ENCODE data around the gene GIPC3. TPM values are rescaled to one million over a fixed set of nuclear protein-coding genes. Genes with fewer than 3 reads are reported as not detected.

GIPC3 gene
- total RNA-seq, 1 experiment from 2014 or later: not detected

DNA sequence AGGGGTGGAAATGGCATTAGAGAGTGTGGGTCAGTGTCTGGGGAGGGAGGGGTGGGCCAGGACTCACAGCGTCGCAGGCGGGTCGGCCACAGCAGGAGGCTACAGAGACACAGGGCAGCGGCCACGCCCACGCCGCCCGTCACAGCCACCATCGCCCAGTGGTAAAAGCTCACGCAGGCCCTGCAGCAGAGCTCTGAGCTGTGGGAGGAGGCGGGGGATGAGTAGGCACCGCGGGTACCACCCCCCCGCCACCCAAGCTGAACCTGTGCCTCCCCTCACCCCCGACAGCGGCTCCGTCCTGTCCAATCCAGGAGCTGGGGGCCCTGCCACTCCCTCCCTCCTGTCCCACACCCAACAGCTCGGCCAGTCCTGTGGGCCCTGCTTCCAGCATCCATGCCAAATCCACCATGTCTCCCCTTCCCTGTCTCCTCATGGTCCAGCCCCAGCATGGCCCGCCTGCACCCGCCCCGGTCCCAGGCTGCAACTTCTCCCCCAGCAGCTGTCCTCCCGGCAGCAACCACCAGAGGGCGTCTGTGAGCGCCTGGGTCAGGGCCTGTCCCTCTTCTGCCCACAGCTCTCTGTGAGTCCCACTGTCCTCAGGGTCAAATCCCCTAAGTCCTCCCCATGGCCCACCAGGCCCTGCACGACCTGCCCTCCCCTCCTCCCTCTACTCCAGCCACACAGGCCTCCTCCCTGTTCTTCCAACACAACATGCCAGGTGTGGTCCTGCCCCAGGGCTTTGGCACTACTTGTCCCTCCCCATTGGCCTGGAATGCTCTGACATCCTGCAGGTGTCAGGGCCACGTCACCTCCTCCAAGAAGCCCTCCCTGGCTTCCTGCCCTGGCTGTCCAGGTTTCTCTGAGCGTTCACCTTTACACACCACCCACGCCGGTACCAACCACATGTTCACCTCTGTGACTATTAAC, 40.3 kb upstream of the GIPC3 start:
- no peaks in the 10 kb centered on the region for H3K27me3 Mint-ChIP-seq (ENCODE audit: insufficient read depth, unreplicated experiment)
- CTCF ChIA-PET: interaction anchor here (0.5 to 3.0 kb wide), 11 partner anchors 8 to 218 kb away, joined by 3 to 22 read pairs (median 3); partner anchors contain the start of genes MFSD12 and TJP3
- peak overlapping the region; percentile 85 for H3K27ac Mint-ChIP-seq (ENCODE audit: low read depth, unreplicated experiment)
- H3K4me3 Mint-ChIP-seq (ENCODE audit: unreplicated experiment): no peak overlapping the region
- no peaks in the 10 kb centered on the region for H3K9me3 Mint-ChIP-seq (ENCODE audit: unreplicated experiment)
- POLR2A ChIA-PET: interaction anchor here (0.6 to 2.1 kb wide), 2 partner anchors 12 to 33 kb away, joined by 3 to 15 read pairs; partner anchors contain the start of gene MFSD12
- DNase-seq (ENCODE audit: unreplicated experiment): peak; percentile 77
- no TSS peak for BruUV-seq (replicated peaks)
- intact Hi-C loops (cut with micrococcal nuclease): loop anchor here (1.0 kb wide), 1 partner anchor 73 kb away; no protein-coding TSS in a partner anchor
- peaks cover 11% of the 10 kb centered on the region for H3K4me1 Mint-ChIP-seq (ENCODE audit: insufficient read depth, unreplicated experiment)
- peaks cover 41% of the 10 kb centered on the region for H3K36me3 Mint-ChIP-seq (ENCODE audit: insufficient read depth, unreplicated experiment)
- TF ChIP-seq, protein P1, sequence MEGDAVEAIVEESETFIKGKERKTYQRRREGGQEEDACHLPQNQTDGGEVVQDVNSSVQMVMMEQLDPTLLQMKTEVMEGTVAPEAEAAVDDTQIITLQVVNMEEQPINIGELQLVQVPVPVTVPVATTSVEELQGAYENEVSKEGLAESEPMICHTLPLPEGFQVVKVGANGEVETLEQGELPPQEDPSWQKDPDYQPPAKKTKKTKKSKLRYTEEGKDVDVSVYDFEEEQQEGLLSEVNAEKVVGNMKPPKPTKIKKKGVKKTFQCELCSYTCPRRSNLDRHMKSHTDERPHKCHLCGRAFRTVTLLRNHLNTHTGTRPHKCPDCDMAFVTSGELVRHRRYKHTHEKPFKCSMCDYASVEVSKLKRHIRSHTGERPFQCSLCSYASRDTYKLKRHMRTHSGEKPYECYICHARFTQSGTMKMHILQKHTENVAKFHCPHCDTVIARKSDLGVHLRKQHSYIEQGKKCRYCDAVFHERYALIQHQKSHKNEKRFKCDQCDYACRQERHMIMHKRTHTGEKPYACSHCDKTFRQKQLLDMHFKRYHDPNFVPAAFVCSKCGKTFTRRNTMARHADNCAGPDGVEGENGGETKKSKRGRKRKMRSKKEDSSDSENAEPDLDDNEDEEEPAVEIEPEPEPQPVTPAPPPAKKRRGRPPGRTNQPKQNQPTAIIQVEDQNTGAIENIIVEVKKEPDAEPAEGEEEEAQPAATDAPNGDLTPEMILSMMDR (IDR thresholded peaks at IDR 0.05; ENCODE audit: unreplicated experiment): peak; percentile 97

DNA sequence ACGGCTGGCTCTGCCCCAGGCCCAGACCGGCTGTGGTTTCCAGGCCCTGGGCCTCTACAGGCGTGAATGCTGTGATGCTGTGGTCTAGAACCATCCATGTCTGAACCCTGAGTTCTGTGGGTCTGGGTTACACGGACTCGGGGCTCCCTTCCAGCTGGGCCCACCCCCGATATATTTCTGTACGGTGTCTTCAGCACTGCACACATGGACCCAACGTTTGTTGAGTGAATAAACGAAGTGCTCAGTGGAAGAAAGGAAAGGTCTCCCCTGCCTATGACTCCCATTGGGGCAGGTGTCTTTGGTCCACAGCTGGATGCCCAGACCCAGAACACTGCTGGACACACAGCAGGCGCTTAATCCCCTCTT, 39.6 kb upstream of the GIPC3 start:
- no TSS peak for BruUV-seq (replicated peaks)
- peaks cover 41% of the 10 kb centered on the region for H3K36me3 Mint-ChIP-seq (ENCODE audit: insufficient read depth, unreplicated experiment)

DNA sequence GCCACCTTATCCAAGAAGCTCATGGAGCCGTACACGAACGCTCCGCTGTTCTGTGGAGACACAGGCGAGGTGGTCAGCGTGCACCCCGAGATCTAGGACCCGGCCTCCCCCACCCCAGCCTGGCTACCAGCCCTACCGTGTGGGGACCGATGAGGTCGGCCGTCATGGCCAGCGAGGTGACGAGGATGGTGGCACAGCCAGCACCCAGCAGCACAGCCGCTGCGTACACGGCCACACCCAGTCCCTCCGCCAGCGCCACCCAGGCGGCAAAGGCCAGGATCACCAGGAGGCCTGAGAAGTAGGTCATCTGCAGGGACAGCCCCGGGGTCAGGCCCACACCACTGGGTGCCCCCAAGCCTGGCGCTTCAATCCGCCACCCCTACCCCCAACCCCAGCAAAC, 39.2 kb upstream of the GIPC3 start:
- intact Hi-C loops (cut with micrococcal nuclease): no loop called here
- Mint-ChIP-seq H3K36me3 (ENCODE audit: insufficient read depth, unreplicated experiment) (peaks cover 41% of the 10 kb centered on the region), H3K9me3 (ENCODE audit: unreplicated experiment) (no peaks in the 10 kb centered on the region), H3K27me3 (ENCODE audit: insufficient read depth, unreplicated experiment) (no peaks in the 10 kb centered on the region), H3K27ac (ENCODE audit: low read depth, unreplicated experiment) (no peak overlapping the region), H3K4me1 (ENCODE audit: insufficient read depth, unreplicated experiment) (peaks cover 11% of the 10 kb centered on the region), H3K4me3 (ENCODE audit: unreplicated experiment) (no peak overlapping the region)
- BruUV-seq (replicated peaks): no TSS peak
- ChIA-PET CTCF (interaction anchor here (0.6 to 3.0 kb wide), 10 partner anchors 8 to 407 kb away, joined by 3 to 22 read pairs (median 4); partner anchors contain the start of gene MFSD12), POLR2A (interaction anchor here (0.6 to 2.1 kb wide), 2 partner anchors 8 to 11 kb away, joined by 3 to 15 read pairs; partner anchors contain the start of gene MFSD12)
- no peak for DNase-seq (ENCODE audit: unreplicated experiment)
- TF ChIP-seq, protein P1 (IDR thresholded peaks at IDR 0.05; ENCODE audit: unreplicated experiment): no peak

More for the DNA sequence above, 39.6 kb upstream of the GIPC3 start:
- Mint-ChIP-seq H3K9me3 (ENCODE audit: unreplicated experiment) (no peaks in the 10 kb centered on the region), H3K27me3 (ENCODE audit: insufficient read depth, unreplicated experiment) (no peaks in the 10 kb centered on the region), H3K27ac (ENCODE audit: low read depth, unreplicated experiment) (peak overlapping the region; percentile 85), H3K4me3 (ENCODE audit: unreplicated experiment) (no peak overlapping the region), H3K4me1 (ENCODE audit: insufficient read depth, unreplicated experiment) (peaks cover 11% of the 10 kb centered on the region)
- POLR2A ChIA-PET: interaction anchor here (0.6 to 2.1 kb wide), 3 partner anchors 8 to 32 kb away, joined by 3 to 15 read pairs (median 3); partner anchors contain the start of gene MFSD12
- TF ChIP-seq, protein P1 (IDR thresholded peaks at IDR 0.05; ENCODE audit: unreplicated experiment): no peak
- CTCF ChIA-PET: interaction anchor here (0.6 to 3.0 kb wide), 11 partner anchors 9 to 219 kb away, joined by 3 to 22 read pairs (median 4); partner anchors contain the start of genes MFSD12 and TJP3
- intact Hi-C loops (cut with micrococcal nuclease): loop anchor here (1.0 kb wide), 1 partner anchor 73 kb away; no protein-coding TSS in a partner anchor
- no peak for DNase-seq (ENCODE audit: unreplicated experiment)

DNA sequence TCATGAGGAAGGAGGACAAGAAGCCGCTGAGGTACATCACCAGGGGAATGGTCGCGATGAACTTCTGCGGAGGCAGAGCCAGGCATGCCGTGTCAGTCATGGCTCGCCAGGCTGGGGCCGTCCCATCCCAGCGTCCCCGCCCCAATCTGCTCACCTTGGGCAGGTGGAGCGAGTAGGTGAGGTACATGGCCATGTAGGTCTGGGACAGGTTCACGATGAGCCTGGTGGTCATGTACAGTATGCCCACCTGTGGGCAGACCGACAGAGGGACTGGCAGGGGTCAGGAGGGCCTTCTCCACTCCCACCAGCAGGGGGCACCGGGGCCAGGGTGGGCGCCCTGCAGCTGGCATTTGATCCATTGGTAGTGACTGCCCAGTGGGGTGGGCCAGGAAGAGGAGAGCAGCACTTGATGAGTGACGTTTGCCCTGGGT, 38.0 kb upstream of the GIPC3 start:
- peaks cover 53% of the 10 kb centered on the region for H3K36me3 Mint-ChIP-seq (ENCODE audit: insufficient read depth, unreplicated experiment)
- H3K4me3 Mint-ChIP-seq (ENCODE audit: unreplicated experiment): no peak overlapping the region
- no peaks in the 10 kb centered on the region for H3K9me3 Mint-ChIP-seq (ENCODE audit: unreplicated experiment)
- peak overlapping the region; percentile 31 for H3K27ac Mint-ChIP-seq (ENCODE audit: low read depth, unreplicated experiment)
- CTCF ChIA-PET: interaction anchor here (0.7 to 1.8 kb wide), 5 partner anchors 9 to 1651 kb away, joined by 3 to 5 read pairs (median 3); no protein-coding TSS in a partner anchor
- TF ChIP-seq, protein P1 (IDR thresholded peaks at IDR 0.05; ENCODE audit: unreplicated experiment): peak; percentile 65
- POLR2A ChIA-PET: interaction anchor here (1.7 kb wide), 1 partner anchor 10 kb away, joined by 5 read pairs; the partner anchor contains the start of gene MFSD12
- peak; percentile 45 for DNase-seq (ENCODE audit: unreplicated experiment)
- peaks cover 11% of the 10 kb centered on the region for H3K4me1 Mint-ChIP-seq (ENCODE audit: insufficient read depth, unreplicated experiment)
- H3K27me3 Mint-ChIP-seq (ENCODE audit: insufficient read depth, unreplicated experiment): no peaks in the 10 kb centered on the region
- no TSS peak for BruUV-seq (replicated peaks)
- intact Hi-C loops (cut with micrococcal nuclease): no loop called here

Measured in MCF 10A (cell line).